NCI-H460 (cell line): ENCODE measurements around the gene SOX6. TPM values are rescaled to one million over a fixed set of nuclear protein-coding genes. Genes with fewer than 3 reads are reported as not detected.

Experiments
- DNase-seq: peaks from one replicate; pipeline ENCODE4 v3.0.0-alpha.2; 2016; ENCODE audit warnings: low read depth; ENCODE audit errors: extremely low read depth
- total RNA-seq: library from RNA; depleted of rRNA; stranded (reverse); fragments of >200 nt; shearing (Covaris generic); gene quantifications from 2 replicates; pipeline ENCODE4 v1.2.3, GENCODE V29; 2014

The SOX6 gene
- total RNA-seq, 1 experiment from 2014 or later: 17.2 TPM

DNA sequence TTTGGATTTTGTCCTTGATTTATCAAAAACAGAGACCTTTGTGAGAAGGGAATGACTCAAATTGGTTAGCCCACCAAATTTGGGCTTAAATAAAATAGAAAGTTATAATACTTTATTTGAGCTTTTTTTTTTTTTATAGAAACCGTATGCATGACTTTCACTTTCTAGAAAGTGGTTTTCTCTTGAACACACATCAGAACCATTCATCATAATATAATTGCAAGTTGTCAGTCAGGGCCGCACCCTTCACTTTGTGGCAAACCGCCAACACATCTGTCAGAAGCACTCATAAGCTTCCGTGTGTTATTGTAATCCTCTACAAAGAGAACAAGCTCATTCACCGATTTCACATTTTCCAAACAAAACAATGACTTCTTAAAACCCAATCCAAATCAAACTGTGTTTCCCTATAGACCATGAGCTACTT, 76.1 kb downstream of the SOX6 start:
- DNase-seq: peak; percentile 40

- no peak for DNase-seq
Observed at GRCh38 chr11:16279524-16279923, 76.8 kb downstream of the SOX6 start.

DNA sequence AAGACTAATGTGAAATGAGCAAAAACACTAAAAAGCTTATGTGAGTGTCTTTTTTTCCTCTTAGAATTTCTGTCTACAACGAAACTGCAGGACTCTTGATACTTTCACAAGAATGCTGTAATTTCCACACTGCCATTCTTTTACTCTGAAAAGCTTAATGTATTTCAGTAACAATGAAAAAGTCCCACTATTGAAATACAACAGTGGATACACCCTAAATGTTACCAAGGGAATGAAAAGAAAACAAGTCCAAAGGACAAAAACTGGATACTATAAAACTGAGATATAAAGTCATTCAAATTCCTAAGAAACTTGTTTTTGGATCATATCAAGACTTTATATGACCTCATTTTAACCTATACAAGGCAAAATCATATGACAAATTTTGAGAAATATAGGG, 77.4 kb downstream of the SOX6 start:
- DNase-seq: no peak

DNA sequence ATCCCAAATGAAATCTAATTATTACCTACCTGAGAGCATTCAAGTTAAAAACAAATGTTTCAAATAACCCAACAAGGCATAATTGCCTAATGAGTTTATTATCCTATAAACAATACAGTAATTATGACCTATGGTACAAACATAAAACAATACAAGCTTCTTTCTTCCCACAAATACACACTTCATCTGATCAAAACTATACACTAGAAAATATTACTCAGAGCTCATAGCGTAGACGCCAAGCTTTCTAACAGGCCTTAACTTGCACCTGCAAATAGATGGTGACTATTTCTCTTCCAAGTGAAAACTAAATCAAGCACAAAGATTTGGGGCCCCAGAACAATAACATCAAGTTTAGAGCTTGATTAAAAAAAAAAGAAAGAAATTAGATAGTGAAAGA, 78.1 kb downstream of the SOX6 start:
- no peak for DNase-seq

DNA sequence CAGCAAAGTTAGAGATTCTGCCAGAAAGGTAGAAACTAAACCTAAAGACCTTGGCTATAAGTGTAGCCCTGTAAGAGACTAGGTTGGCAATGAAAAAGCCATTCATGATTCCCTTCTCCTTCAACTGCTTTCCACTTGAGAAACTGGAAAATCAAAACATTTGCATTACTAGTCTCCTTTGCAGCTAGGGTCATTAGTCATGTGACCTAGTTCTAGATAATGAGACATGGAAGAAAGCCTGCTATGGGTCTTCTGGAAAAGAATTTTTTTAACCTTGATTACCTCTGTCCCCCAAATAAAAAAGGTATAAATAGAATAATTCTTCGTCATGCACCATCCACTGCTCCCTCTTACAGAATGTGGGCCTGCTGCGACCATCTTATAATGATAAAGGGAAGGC, 80.1 kb downstream of the SOX6 start:
- DNase-seq: no peak

DNA sequence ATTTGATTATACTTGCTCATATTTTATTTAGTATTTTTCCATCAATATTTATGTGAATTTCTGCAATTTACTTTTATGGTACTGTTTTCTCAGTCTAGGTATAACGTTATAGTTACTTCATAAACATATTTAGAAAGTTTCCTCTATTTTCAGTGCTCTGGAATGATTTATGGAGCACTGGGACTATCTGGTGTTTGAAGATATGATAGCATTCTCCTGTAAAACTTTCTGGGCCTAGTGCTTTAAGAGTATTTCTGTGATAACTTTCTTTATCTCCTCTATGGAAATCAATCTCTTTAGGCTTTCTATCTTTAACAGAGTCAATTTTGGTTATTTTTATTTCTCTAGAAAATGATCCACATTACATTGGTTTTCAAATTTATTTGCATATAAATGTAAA, 85.1 kb downstream of the SOX6 start:
- no peak for DNase-seq

GRCh38 chr11:16266021-16266420, 90.3 kb downstream of the SOX6 start:
- no peak for DNase-seq

- no peak for DNase-seq
Observed at GRCh38 chr11:16265022-16265421, 91.3 kb downstream of the SOX6 start.

DNA sequence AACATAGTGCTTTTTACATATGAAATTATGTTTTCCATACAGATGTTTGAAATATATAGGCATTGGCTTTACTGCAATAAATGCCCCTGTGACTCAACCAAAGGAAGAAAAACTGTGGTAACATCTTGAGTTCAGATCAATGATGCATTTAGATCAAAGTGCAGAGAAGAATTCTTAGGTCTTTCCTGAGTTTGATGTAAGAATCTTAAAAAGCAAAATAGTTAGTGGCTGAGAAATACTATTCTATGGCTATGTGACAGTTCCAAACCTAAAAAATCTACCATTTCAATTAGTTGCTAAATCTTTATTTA, 93.7 kb downstream of the SOX6 start:
- DNase-seq: no peak

DNA sequence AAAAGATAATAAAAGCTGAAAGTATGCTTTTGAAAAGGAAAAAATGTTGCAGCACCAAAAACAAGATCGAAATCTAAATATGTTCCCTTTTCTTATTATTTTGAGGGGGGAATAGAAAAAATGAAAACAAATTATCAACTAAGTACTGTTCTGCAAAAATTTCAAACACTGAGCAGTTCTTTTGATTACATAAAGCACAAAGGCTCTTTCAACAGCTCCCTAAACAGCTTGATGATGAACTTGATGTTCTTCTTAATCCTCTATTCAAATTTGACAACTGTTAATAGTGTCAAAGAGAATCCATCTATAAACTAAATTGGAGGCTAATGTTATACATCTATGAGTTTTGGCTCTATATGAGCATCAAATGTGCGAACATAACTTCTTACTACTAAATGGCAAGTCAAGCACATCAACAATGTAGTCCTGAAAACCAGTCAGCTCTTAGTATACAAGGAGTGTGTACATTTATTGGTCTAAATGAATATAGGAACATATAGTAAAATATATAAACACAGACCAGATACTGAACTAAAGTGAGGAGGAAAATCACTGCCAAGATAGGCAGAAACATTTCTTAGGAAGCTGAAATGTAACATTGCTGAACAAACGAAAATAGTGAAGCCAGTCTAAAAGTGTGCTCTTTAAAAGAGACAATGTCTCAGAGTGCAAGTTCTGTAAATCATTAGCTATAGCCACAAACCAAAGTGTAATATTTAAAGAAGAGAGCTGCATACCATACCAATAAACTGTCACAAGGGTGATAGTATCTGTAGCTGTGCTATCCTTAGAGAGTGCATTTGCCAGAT, 94.3 kb downstream of the SOX6 start:
- DNase-seq: no peak

- no peak for DNase-seq
Observed at GRCh38 chr11:16252373-16252772, 104.0 kb downstream of the SOX6 start.

GRCh38 chr11:16248248-16248647, 108.1 kb downstream of the SOX6 start:
- no peak for DNase-seq

DNA sequence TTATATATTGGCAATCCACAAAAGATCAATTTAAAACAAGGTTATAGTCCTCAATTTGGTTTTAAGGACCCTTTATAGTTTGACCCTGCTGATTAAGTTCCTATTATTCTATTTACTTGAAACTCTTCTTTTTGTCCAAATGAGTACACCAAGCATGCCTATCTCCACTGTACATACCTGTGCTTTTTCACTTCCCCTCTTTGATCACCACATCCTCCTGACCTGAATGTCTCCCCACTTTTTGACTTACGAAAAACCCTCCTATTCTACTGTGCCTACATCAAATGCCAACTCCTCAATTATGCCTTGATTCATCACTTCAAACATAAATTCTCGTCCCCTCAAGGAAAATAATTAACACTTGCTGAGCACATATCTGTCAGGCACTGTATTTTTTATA, 113.5 kb downstream of the SOX6 start:
- no peak for DNase-seq

DNA sequence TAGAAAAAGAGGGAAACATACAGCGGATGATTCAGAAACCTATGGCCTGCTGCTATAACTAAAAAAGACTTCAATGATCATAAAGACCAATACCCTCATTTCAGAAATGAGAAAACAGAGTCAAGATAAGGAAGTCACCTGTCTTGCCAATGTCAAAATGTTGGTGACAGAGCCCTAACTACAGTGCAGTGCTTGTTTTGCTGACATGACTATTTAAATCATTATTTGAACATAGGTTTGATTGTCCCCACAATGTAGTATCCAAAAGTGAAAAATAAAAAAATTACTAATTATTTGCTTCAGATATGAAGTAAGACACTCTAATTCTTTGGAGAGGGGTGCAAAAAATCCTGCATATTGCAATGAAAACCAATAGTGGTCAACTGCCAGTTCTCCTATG, 115.7 kb downstream of the SOX6 start:
- no peak for DNase-seq

DNA sequence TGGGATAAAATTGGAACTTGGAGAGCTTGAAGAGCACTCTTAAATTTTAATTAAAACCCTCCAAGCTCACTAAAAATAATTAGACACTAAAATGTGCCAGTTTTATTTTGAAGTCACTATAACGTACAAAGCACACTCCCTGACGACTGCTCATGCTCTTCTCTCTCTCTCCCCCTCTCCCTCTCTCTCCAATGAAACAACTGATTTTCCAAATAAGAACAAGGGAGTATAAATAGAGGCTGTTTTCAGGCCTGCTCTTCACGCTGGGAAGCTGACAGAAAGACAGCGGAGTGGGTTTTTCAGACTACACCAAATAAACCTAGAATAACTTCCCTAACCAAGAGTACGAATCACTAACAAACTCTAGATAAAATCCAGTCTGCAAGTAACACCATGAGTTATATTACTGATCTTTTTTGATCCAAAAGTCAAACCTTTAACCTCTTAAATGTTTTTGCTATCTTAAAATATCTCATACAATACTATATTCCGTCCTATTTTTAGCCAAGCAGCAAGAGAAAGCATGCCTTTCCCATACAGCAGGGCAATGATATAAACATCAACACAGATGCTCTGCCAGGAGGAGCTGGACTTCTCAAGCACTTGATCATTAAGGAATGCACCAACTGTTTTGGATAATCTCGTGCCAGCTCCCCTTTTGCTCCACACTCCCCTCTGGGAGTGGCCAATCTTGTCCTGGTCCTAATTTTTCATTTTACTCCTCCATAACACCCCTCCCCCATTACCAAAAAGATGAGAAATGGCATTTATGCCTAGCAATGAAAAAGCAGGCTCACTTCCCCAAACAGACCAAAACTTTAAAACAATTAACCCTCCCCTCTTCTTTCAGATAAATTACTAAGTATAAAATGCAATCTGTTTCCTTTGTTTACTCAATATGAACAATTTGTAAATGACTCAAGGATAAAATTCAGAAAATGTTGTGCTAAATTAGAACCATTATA, 116.9 kb downstream of the SOX6 start:
- no peak for DNase-seq

DNA sequence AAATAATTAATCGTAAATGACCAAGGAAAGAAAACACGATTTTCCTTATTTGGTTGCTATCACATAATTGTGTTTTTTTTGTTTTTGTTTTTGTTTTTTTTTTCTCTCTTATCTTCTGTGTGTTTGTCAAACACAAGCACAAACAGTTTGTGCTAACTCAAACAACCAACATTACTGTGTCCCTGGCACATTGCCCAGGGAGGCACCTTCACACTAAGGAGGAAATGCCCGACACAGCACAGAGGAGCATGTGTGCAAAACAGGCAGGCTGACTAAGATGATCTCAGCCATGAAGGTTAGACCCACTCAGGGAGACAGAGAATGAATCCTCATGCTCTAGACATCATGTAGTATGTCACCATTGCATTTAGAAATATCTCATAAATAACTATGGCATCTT, 130.1 kb downstream of the SOX6 start:
- peak; percentile 21 for DNase-seq

DNA sequence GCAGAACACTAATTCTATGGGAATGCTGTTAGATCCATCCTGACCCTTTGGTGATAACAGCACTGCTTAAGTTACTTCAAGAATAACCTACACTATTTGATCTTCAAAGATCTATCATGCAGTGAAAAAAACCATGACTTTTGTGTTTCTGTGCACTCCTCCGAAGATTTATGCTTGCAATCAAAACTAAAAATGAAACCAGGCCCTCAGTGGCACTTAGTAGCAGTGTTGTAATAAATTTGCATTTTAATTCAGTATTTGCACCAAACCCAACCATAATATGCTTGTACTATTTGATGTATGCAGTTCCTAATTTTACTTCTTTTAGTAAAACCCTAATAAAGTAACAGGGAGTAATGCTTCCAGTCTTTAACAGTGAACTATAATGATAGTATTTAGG, 130.7 kb downstream of the SOX6 start:
- no peak for DNase-seq

DNA sequence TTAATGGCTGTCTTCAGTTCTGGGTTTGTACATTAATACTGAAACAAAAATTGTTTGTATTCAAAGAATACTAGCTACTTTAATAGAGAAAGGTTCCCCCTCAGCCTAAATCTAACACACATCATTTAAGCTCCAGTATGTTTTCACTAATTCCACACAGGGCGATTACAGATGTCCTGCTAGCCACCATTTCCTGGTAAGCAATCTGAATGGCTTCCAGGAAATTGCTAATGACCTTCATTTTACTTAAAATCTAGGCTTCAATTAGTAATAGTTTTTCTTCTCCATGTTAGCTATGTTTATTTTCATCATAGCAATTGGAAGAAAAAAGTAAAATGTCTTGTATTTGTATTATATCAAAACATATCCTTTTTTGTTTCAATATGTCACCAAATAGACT, 132.8 kb downstream of the SOX6 start:
- no peak for DNase-seq

DNA sequence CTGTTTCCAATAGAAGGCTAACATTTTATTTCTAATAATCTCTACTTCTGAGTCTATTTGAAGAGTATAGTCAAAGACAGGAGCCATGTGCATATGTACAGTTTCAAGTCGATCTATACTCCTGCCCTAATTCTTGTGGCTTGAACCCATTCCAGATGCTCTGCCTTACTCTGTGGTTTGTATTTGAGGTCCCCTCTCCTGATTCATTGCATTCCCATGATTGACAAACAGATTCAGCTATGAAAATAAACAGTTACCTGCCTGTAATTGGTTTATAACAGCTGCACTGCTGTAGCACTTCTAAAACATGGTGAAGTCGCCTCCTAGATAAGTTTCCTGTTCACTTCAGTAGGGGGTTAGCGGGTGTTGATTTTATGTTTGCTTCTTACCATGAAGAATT, 138.7 kb downstream of the SOX6 start:
- no peak for DNase-seq

GRCh38 chr11:16216831-16217230, 139.5 kb downstream of the SOX6 start:
- DNase-seq: no peak

DNA sequence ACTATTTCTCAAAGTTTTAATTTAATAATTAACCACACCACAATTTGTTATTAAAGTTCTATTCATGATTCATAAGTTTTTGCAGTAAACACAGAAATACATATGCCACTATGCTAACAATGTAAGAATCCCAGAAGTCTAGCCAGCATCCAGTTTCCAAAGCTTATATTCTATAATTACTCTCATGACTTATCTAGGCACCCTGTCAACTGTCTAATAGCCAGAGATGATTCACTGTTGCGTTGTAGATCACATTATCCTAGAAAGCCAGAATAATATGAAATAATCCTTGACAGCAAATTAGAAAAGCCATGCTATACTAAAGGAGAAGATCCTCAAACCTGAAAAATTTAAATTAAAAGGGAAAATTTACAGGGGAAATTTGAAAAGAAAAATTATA, 141.0 kb downstream of the SOX6 start:
- no peak for DNase-seq

- no peak for DNase-seq
Observed at GRCh38 chr11:16211407-16211806, 144.9 kb downstream of the SOX6 start.
